NCI-H345 (cell line): ENCODE results near the gene ABHD13.
A peak's percentile ranks its signal among the peaks of the same experiment; 100 is the strongest.
"Not testable (repeated sequence)": the region's sequence is repeated elsewhere in the genome, so short reads cannot be mapped to it uniquely, and the experiment has no call there.

Source experiments
- DNase-seq: peaks from one replicate; lab custom pipeline; 2025; lab: John Stamatoyannopoulos, UW

Gene ABHD13

DNA sequence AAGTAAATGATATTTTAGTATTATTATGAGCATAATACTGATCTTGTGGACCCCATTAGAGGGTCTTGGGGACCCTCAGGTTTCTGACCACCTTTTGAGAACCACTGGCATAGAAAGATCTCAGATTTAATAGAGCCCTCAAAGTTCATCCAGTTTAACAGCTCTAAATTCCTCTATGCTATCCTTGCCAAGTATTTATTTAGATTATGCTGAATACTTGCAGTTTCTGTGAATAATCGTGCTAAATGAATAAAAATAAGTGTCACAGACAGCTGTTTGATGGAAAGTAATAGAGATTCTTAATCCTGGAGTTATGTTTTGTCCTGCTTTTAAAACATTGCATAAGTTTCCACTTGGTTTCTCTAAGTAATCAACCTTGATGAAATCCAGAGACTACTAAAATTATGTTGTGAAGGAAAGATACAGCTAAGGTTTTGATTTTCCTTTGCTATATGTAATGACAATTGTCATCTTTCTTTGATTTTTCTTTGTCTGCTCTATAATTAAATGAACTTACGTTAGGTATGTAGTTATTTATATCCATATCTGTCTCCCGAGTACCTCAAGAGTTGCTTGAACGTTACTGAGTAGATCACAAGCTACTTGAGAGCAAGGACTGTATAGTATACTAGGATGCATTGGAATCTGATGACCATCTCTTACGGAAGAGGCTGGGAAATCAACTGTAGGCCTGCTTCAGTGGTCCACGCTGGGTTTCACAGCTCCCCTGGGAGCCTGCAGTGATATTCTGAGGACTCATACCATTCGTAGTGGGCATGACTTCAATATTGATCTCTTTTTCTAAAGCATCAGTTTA is 5.7 kb downstream of the ABHD13 start:
- no peak for DNase-seq

DNA sequence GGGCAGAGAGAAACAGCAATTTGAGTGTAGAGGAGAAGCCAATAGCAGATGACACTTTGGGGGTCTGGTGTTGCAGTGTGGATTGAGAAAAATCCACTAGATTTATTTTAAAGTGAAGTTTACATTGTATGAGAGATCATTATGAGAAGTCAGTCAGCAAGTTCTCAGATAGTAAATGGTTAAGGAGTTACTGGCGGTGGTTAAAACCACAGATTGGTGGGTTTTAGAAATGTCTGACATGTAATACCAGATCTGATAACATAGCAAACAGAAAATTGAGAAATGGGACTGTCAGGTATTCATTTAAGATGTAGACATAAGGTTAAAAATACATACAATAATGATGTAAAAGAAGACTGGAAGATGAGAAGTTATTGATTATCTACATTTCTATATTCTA is 7.2 kb downstream of the ABHD13 start:
- no peak for DNase-seq

DNA sequence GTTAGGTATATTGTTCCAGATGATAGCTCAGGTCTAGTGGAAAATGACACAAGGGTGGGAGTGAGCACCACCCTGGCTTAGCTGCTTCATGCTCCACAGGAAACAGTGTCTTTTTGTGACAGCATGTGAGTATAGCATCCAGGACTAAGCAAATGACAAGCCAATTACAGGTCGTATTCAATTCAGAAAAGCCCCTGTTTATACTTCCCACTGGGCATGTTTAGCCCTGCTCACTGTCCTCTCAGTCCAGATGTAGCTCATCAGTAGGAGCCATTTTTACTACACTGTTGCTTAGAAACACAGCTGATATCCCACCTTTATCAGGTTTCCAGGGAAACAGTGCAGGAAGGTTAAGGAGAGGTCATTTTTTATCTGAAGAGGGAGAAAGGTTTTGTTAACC is 8.0 kb downstream of the ABHD13 start:
- DNase-seq: peak; percentile 2

DNA sequence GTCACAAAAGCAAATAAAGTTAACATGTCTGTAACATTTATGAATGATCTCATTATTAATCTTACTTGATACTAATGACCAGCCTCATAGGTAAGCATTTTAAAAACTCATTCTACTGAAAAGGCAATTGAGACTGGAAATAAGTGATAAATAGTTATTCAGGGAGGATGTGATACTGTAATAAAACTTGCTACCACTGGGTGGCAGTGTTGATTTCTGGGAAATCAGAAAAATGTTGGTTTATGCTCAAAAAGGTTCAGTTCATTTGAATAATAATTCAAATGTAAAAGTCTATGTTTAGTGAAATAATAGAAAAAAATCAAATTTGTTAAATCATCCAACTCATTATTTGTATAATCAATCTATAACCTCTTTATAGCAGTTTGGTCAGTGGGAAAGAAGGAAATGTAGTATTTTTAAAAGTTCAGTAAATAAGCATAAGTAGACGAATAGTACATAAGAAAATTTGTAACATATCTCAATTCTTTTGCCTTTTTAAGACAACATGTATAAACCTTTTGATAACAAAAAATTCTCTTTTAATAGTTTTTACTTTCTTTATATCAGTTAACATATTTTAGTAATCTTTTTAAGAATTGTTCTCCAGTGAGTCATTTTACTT is 9.6 kb downstream of the ABHD13 start:
- peak; percentile 8 for DNase-seq

DNA sequence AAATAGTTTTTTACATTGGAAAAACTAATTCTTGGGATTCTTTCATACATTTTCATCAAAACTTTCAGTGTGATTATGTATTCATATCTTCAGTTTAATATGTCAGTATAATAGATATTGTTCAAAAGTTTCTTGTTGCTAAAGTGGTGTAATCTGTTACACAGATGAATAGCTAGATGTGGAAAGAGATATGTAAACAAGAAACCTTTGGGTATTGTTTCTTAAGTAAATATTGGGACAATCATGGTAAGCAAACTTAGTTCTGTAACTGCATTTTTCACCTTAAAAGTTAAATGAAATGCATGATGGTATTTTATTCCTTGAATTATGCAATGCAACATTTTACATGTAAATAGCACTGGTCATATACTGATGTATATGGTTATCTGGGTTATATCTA is 12.2 kb downstream of the ABHD13 start:
- DNase-seq: no peak

DNA sequence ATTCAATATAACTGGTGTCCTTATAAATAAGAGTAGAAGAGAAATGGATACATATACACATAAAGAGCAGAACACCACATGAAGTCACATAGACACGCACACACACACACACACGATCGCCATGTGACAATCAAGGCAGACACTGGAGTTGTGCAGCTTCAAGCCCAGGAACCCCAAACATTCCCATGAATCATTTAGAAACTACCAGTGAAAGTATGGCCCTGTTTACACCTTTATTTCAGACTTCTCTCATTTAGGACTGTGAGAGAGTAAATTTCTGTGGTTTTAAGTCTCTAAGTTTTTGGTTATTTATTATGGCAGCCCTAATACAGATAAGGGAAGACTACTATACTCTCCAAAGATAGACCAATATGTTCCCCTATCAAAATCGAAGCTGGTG is 31.0 kb downstream of the ABHD13 start:
- no peak for DNase-seq

DNA sequence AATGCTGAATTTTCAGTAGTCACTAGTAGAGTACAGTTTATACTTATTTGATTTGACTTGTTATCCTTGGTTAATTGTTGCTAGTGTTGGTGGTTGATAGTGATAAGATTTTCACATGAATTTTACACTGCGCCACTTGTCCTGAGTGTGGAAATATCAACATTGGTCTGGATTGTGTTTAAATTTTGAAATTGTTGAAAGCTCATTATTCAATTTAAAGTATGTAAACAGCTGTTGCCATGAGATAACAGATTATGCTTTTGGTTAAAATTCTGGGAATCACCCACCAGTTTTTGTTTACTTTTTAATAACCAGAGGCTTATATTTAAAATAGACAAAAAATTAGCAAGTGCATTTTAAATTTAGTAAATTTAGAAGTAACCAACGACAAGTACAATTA is 39.1 kb downstream of the ABHD13 start:
- DNase-seq: no peak

DNA sequence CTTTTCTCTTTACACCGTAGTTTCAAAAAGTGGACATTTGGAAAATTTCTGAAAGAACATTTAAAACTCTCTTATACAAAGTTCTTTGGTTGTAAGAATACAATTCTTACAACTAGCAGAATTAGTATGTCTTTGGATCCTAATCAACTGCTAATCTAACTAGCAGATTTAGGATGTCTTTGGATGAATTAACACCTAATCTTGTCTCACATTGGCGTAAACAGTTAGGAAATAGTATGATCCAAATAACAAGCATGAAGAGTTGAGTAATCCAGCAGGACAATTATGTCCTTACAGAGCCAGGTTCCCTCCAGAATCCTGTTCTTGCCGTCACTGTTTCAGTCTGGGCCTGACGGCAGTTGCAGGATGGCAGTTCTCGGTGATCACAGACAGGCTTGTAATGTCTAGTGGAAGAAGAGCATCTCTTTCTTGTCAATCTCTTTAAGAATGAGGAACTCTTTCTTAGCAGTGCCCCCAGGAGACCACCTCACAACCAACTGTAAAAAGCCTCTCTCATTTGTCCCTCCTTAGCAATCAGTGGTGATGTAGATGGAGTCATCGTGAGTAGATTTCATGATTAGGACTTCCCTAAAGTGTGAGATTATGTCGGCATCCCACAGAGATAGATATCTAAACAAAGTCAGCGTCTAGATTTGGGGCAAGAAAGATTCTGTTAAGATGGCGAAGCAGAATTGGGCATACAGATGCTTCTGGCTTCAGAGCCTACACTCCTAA is 45.6 kb downstream of the ABHD13 start:
- no peak for DNase-seq

DNA sequence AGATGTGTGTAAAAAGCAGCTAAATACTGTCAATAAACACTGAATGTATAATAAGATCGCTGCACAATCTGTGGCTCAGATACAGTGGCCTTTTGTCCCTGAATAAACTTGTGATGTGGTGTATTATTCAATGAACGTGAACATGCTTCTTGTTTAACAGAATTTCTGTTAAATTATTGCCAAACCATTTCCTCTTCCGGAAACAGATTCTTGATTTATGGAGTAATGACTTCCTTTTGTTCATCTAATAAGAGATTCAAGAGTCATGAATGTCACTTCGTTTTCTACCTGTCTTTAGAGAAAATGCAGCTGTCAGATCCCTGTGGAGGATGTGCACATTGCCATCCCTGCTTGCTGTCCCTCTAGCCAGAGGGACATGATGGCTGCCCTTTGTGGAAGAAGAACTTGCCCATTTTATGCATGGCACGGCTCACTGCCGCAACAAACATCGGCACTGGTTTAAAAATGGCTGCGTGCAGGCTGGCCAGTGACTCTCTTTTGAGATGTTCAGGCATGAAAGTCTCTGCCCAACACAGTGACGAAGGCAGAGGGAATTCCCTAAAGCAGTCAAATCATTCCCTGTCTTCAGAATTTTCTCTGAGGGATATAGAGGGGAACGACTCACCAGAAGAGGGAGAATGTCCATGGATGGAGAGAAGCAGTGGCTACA is 48.3 kb downstream of the ABHD13 start:
- no peak for DNase-seq

DNA sequence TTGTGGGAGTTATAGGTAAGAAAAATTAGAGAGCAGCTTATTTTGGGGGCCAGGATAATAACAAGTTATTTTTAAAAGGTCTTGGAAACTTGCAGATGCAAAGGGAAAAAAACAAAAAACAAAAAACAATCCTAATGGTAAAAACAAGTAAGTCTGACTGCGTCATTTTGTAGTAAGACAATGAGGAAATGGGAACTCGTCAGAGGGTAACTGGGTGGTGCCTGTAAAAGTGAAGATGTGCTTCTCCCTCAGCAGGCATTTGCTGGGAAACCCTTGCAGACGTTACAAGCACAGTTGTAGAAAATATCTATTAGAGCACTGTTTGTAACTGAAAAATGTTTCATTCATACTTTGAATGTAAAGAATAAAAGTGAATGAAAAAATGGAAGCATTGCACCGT is 49.2 kb downstream of the ABHD13 start:
- DNase-seq: no peak

DNA sequence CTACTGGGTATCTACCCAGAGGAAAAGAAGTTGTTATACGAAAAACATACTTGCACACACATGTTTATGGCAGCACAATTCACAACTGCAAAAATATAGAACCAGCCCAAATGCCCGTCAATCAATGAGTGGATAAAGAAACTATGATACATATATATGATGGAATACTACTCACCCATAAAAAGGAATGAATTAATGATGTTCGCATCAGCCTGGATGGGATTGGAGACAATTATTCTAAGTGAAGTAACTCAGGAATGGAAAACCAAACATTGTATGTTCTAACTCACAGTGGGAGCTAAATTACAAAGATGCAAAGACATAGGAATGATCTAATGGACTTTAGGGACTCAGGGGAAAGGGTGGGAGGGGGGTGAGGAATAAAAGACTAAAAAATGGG is 49.7 kb downstream of the ABHD13 start:
- DNase-seq: not testable (repeated sequence)

DNA sequence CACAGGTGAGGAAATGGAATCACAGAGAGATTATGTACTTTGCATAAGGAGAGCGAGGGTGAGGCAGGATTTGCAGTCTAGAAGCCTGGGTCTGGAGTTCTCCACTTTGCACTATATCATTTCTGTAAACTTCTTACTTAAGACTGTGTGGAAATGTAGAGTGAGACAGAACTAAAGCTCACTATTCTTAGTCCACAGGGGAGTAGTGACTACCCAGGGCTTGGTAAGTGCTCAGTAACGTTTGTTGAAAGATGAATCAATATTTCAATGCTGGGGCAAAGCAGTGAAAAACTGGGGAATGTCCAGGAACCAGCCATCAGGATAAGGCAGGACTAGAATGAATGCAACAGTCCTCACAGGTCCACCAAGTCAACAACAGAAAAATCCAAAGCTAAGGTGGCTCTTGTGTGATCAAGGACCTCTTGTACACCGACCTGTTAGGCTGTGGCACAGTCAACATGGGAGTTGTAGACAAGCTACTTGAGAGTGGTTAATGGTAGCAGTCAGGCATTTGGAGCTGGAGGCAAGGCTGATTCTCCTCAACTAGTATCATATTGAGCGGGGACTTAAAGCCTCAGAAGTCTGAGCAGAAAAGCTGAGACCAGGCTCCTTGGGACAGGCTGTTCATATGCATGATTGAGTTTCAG is 50.4 kb downstream of the ABHD13 start:
- no peak for DNase-seq

DNA sequence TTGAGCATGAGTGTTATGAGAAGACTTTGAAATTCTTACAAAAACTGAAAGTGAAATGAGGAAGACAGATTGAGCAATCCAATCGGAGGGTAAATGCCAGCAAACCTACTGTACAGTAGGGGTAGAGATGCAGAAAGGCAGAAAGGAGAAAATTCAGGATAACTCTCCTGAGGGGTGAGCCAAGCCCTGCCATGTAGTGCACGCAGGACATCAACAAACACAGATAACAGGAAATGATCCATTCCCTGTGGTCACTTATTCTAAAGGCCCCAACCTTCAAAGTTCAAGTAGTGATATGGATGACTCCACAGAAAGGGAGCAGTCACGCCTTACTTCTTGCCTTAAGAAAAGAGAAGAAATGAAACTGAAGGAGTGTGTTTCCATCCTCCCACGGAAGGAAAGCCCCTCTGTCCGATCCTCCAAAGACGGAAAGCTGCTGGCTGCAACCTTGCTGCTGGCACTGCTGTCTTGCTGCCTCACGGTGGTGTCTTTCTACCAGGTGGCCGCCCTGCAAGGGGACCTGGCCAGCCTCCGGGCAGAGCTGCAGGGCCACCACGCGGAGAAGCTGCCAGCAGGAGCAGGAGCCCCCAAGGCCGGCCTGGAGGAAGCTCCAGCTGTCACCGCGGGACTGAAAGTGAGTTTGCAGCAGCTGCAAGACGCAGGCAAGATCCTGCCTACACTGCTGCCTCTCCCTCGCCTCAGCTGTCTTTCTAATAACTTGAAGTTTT is 51.6 kb downstream of the ABHD13 start, which contains the start of gene TNFSF13B:
Gene TNFSF13B, plus strand, starts transcription at position 118 of the 728 bp plus-strand sequence. Its CDS starts 178 bp downstream, at position 296.
- DNase-seq: no peak

DNA sequence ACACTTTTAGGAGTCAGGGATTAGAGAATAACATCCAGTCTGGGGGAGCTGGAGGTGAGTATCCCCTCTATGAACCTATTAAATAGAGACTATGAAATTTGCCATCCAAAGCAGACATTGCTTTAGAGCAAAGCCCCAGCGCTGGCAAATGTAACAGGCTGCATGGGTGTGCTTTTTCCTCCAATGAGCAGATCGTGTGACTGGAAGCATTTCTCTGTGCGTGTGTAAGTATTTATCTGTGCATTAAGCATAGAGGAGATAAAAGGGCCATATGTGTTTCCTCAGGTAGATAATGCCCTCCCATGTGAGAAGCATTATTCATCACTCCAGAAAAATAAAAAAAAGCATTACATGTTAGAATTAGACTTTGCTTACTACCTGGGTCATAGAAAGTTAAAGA is 52.2 kb downstream of the ABHD13 start:
- no peak for DNase-seq

DNA sequence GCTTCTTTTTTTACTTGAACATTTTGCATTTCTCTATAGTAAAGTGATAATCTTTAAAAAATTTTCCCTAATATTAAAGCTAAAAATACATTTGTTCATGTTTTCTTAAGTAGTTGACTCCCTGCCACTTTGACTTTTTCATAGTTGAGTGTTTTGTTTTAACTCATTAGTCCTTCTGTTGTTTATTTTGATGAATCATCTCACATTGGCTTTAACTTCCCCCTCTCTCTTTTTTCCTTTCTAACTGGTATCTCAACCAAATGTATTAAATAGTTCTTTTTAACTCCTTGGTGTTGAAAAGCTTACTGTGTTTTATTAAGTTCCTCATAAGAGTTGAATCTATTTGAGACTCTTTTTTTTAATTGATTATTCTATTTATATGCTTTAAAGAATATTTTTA is 54.1 kb downstream of the ABHD13 start:
- DNase-seq: no peak

DNA sequence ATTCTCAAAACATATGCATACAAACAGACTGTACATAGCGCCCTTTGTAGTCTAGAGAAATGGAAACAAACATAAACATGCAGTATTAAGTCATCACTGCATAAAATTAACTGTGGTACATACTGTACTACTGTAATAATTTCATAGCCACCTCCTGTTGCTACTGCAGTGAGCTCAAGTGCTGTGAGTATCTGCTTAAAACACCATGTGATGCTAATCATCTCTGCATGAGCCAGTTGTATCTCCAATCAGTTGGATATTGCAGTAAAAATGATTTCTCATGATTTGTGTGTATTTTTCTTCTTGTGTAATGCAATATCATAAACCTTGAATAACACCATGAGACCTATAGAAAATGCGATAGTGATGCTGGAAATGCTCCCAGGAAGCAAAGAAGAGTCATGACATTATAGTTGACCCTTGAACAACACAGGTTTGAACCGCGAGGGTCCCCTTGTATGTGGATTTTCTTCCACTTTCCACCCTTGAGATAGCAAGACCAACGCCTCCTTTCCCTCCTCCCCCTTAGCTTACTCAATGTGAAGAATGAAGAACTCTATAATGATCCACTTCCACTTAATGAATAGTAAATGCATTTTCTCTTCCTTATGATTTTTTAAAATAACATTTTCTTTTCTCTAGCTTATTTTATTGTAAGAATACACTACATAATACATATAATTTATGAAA is 55.4 kb downstream of the ABHD13 start:
- no peak for DNase-seq

DNA sequence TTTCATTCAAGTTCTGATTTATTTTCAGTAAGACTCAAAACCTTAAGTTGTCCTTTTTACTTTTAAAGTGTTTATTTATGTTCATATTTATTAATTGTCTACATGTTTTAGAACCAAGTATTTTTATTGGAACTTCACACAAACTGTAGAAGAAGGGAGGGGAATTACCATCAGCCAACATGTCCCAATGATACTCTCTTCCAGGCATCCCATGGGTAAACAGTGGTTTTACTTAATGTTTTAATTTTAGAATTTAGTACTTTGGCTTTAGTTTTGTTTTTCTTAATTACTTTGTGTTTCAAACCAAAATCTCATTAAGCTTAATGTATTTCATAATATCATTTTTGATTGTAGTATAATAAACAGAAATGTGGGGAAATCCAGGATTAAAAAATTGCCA is 56.5 kb downstream of the ABHD13 start:
- DNase-seq: no peak

DNA sequence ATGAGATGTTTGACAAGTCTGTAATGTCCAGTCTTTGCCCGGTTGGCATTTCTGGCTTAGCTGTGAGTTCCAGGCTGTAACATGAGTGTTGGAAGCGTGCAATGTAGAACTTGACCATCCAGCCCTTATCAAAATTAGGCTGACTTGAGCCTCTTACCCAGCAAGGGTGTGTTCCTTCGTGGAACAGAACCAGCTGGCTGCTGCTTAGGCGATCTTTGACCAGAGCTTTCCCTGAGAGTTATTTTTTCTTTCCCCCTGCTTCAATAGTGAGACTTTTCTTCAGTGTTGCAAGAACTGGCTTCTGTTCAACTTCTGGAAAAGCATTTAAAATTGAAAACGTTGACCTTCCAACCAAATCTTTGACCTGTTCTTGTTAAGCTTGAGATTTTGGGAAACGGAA is 57.9 kb downstream of the ABHD13 start:
- DNase-seq: no peak

DNA sequence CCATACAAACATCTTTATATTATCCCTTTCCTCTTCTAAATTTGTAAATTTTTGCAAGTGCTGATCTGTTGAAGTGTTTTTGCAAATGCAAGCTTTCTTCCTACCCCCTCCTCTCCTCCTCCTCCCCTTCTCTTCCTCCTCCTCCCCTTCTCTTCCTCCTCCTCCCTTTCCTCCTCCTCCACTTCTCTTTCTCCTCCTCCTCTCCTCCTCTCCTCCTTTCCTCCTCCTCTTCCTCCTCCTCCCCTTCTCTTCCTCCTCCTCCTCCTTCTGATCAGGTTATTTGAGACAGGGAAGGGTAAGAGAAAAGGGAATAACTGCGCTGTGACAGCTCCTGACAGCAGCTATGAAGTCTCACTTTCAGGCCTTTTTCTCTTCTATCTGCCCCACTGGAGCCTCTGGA is 60.3 kb downstream of the ABHD13 start:
- no peak for DNase-seq

DNA sequence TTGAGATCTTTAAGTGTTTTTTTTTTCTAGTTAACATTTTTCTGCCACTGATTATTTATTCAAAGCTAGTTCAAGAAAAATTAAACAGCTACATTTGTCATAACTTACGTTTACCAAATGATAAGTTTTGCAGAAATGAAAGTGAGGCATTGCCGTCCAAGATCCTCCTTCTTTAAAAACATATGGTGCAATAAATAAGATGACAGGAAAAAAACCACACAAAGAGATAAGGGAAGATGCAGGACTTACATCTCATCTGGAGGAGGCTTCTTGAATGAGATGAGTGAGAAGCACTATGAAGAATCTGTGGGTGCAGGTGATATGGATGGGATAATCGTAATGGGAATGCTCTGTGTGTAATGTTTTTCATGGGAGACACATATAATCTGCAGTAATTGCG is 63.7 kb downstream of the ABHD13 start:
- DNase-seq: no peak

DNA sequence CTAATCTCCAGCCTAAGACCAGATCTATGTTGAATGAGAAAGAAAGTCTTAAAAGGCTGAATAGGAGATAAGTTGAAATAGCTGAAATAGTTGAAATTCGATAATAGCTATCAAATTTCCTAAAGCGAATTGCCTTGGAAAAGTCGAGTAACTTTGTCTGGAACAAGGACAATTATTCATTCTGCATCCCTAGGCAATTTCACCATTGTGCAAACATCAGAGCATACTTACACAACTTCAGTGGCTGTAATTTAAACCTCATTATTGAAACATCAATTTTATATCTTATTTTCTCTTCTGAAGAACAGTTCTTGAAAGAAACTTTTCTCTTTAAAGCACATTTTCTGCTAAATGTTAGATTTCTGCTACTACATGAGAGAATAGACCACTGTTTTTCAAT is 64.9 kb downstream of the ABHD13 start:
- DNase-seq: no peak
